IPS-11a (cell line): ENCODE data around the gene TCIRG1.

Experiments
- H3K4me3 ChIP-seq: one replicate; pipeline ENCODE4 v1.5.1; 2013; ENCODE audit warnings: low read depth, low read length, control low read depth

TCIRG1 gene

DNA sequence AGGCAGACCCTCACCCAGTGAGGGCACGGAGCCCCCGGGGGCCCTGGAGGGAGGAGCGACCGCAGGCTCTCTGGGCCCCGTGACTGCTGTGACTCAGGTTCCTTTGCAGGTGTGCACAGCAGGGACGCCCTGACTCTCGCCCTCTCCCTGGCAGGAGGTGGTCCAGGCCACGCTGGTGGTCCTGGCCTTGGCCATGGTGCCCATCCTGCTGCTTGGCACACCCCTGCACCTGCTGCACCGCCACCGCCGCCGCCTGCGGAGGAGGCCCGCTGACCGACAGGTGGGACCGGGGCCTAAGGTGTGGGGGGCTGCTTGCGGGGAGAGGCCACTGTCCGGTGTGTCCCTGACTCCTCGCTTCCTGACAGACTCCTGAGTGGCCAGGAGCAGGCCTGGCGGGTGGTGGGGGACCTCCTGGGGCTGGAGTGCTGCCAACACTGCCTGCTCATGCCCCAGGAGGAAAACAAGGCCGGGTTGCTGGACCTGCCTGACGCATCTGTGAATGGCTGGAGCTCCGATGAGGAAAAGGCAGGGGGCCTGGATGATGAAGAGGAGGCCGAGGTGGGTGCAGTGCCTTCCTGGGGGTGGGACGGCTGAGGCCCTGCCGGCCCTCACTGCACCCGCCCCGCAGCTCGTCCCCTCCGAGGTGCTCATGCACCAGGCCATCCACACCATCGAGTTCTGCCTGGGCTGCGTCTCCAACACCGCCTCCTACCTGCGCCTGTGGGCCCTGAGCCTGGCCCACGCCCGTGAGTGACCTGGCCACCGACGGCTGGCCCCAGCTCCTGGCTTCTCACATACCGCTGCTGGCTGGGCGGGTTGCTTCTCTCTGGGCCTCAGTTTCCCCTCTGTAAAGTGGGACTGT lies 10.9 kb downstream of the TCIRG1 start:
- H3K4me3 ChIP-seq = no peak overlapping the region

GRCh38 chr11:68050371-68050841 lies 11.6 kb downstream of the TCIRG1 start:
- no peak overlapping the region for H3K4me3 ChIP-seq

DNA sequence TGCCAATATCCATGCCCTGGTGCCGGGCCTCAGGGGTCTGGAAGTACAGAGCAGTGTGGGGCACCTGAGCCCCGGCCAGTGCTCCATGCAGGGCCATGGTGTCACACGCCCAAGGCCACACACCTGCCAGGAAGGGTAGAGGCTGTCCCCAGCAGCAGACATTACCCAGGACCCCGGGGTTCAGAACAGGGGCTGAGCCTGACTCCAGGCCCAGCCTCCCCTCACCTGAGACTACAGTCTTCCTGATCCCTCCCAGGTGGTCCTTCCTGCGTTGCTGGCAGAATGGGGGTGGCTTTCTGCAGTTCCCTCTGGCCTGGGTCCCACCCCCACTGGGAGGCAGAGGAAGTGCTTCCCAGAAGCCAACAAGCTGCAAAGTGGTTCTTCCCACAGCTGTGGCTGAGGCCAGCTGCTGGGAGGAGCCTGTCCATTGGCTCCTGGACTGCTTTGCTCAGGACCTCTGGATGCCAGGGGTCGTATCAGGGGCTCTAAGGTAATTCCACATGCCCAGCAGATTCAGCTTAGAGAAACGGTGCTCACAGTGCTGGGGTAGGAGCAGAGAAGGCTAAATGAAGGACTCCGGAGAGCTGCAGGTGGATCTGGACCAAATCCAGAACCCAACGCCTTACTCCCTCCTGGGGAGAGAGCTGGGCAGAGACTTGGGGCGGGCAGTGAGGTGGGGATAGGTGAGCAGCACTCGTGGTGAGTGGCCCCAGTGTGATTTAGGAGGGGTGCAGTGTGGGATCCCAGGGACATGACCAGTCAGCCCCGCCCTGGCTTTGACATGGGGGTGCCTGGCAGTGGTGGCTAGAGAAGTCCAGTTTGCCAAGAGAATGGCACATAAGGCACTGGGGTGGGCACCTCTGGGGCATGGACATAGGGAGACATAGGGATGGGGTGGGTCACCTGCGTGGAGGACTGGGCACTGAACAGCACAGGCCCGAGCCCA lies 12.6 kb downstream of the TCIRG1 start:
- H3K4me3 ChIP-seq = no peak overlapping the region

DNA sequence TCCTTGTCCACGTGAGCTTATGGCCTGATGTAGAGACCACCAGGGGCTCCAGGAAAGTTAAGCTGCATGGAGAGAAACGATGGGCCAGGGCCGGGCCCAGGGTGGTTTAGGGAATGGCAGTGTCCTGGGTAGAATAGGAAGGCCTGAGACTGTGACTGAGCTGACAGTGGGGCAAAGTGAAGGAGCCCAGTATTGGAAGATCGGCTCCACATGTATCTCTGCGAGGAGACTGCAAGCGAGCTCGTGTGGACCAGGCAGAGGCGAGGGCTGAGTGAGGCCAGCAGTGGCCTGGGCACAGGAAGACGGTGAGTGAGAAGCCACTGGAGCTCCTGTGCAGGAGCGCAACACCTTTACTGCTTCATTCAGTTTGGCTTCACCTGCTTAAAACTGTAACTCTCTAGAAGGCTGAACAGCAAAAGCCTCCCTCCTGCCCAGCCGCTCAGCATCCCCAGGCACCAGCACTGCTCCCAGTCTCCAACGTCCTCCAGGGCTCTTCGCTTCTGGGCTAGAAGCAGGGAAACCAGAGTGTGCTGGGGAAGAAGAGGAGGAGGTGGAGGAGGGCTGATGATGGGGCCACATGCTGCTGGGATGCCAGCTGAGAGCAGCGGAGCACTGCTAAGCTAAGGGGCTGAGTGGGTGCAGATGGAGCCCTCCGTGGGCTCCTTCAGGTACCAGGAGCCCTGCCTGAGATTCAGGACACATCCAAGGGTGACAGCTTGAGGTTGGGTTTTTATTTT lies 13.5 kb downstream of the TCIRG1 start:
- no peak overlapping the region for H3K4me3 ChIP-seq

GRCh38 chr11:68053117-68053516 lies 14.3 kb downstream of the TCIRG1 start:
- H3K4me3 ChIP-seq = no peak overlapping the region

GRCh38 chr11:68053981-68054812 lies 15.4 kb downstream of the TCIRG1 start:
- H3K4me3 ChIP-seq = no peak overlapping the region

GRCh38 chr11:68056317-68057285 lies 17.8 kb downstream of the TCIRG1 start:
- no peak overlapping the region for H3K4me3 ChIP-seq

DNA sequence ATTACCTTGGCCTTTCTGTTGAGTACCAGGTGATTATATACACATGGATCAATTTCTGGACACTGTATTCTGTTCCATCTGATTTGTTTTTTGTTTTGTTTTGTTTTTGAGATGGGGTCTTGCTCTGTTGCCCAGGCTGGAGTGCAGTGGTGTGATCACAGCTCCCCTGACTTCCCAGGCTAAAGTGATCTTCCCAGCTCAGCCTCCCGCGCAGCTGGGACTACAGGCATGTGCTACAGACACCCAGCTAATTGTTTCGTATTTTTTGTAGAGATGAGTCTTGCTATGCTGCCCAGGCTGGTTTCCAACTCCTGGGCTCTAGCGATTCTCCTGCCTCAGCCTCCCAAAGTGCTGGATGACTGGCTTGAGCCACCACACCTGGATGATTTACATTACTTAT lies 19.0 kb downstream of the TCIRG1 start:
- H3K4me3 ChIP-seq = no peak overlapping the region

- H3K4me3 ChIP-seq = no peak overlapping the region
These were observed 22.7 kb downstream of the TCIRG1 start for GRCh38 chr11:68061508-68061907.

DNA sequence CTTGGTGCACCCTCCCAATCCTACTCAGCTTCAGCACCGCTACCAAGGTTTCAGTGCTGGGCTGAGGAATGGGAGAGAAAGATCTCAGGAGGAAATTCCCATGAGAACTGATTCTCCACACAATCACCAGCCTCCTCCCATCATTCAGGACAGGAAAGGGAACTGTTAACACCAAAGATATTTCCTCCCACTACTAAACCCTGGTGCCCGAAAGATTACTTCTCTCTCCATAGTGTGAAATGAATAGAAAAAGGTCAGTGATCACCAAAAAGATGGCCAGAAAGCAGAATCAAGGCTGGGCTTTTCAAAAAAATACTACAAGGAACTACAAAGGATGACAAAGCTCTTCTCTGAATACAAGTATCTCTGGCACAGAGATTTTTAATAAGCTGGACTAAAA lies 26.1 kb downstream of the TCIRG1 start:
- no peak overlapping the region for H3K4me3 ChIP-seq

DNA sequence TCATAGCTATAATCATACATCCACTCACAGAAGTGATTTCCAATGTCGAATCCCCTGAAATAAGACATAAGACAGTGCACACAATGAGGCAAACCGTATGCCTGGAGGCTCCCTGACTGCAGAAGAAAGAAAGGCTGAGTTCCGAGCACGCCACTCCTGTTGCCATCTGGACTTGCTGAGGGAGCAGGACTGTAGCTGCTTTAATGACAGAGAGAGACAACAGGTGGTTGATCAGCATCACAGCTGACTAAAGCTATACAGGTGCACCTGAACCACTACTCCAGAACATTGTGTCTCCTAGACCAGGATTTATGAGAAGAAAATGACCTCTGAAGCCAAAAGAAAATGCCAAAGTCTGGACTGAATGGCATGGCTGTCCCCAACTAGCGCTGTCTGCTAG lies 27.0 kb downstream of the TCIRG1 start:
- H3K4me3 ChIP-seq = no peak overlapping the region

- no peak overlapping the region for H3K4me3 ChIP-seq
These were observed 27.9 kb downstream of the TCIRG1 start for GRCh38 chr11:68066742-68067141.

DNA sequence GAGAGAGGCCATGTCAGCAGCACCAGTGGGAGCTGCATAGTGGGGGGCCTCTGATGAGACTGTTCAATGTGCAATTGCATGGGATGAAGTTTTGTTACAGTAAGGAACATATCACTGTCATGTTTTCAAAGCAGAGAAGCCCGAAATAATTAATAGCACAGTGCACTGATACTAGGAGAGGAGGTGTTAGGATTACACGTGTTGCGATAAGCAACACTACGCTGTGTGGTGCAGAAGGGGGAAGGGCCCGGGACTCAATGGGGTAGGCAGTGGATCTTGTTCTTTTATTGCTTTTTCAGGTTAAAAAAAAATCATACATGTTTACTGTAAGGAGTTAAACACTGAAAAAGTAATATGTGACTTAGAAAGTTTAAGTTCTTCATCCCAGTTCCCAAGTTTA lies 29.2 kb downstream of the TCIRG1 start:
- H3K4me3 ChIP-seq = no peak overlapping the region

DNA sequence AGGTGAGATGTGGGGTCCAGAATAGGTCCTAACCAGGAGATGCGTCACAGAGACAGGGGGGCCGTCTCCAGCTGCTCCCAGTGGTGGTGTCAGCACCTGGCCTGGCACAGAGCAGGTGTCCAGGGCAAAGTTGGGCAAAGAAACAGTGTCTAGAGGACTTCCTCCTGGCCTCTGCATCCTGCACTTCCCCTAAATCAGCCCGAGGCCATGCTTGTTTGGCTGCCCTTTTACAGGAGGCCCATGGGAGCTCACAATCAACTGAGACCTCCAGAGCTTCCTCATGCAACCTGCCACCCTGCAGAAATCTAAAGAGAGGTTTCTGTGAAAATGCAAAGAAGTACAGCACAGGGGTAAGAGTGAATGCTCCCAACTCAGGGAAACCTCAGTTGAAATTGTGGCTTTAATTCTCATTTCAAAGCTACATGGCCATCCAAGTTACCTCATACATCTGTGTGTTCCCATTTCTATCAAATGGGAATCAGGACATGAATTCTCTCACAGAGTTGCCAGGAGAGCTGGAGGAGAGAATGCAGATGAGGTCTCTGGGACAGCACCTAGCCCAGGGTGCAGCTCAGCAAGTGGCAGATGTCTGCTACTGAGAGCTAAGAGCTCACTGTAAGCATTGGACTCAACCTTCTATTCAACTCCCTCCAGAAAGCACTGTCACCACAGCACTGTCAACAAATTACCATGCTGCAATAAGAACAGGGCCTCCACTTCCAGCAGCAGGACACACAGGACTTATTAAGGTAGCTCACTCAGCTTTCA lies 32.6 kb downstream of the TCIRG1 start:
- no peak overlapping the region for H3K4me3 ChIP-seq

- H3K4me3 ChIP-seq = no peak overlapping the region
These were observed 35.9 kb downstream of the TCIRG1 start for GRCh38 chr11:68074584-68075352.

GRCh38 chr11:68076371-68077042 lies 37.7 kb downstream of the TCIRG1 start:
- no peak overlapping the region for H3K4me3 ChIP-seq
